ENCODE data around the gene COMMD8.

Gene COMMD8

GRCh38 chr4:47471064-47471463 is 7.6 kb upstream of the COMMD8 start:
- no peak for FAIRE-seq

- no peak for FAIRE-seq
These were observed 6.4 kb upstream of the COMMD8 start for GRCh38 chr4:47469951-47470350.

- no peak for FAIRE-seq
These were observed 5.3 kb upstream of the COMMD8 start for GRCh38 chr4:47468706-47469365.

DNA sequence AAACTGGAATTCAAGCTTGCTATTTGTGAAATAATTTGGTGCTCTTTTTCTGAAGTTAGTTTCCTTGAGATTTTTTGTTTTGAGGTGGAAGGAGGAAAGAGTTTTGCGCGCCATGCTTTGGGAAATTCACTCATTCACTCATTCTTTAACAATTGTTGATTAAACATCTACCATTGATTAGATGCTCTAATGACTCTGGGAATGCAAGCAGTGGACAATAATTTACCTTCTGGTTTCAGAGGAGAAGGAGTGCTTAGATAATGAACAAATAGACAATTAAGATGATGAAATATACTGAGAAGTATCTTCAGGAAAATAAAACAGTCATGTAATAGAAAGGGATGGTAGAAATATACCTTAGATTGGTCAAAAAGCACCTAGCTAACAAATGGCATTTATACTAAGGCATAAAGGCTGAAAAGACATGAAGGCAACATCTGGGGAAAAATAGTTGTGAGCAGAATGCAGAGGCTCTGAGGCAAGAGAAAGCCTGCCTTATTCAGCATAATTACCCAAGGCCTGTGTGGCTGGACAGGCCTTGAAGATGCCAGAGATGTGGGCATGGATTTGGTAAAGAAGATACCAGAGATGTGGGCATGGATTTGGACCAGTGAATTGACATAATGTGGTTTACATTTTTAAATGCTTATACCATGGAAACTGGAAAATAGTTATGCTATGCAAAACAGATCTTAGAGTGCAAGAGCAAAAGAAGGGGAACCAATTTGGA is 2.7 kb upstream of the COMMD8 start:
- FAIRE-seq, result no peak

GRCh38 chr4:47465004-47465403 is 1.5 kb upstream of the COMMD8 start:
- FAIRE-seq, result no peak

- no peak for FAIRE-seq
These were observed 685 bp downstream of the COMMD8 start for GRCh38 chr4:47462799-47463234.

DNA sequence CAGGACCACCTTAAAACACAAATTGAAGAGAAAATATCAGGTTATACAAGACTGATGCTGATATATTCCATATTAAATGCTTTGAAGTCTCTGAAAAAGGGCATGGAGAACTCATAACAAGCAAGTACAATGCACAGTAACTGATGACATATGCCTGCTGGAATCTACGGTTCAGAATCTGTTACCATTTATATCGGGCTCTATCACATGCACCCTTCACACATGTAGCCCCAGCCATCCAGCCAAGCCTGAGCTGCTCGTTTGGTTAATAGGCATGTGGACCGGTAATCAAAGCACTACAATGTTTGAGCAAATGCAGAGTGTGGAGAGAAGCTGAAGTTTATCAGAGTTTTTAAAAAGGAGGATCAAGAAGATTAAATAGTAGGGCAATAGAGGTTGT is 11.8 kb downstream of the COMMD8 start:
- no peak for FAIRE-seq

- FAIRE-seq, result no peak
These were observed 19.5 kb downstream of the COMMD8 start for GRCh38 chr4:47444031-47444430.

GRCh38 chr4:47442980-47443379 is 20.5 kb downstream of the COMMD8 start:
- FAIRE-seq, result no peak

GRCh38 chr4:47434931-47435330 is 28.6 kb downstream of the COMMD8 start:
- no peak for FAIRE-seq

DNA sequence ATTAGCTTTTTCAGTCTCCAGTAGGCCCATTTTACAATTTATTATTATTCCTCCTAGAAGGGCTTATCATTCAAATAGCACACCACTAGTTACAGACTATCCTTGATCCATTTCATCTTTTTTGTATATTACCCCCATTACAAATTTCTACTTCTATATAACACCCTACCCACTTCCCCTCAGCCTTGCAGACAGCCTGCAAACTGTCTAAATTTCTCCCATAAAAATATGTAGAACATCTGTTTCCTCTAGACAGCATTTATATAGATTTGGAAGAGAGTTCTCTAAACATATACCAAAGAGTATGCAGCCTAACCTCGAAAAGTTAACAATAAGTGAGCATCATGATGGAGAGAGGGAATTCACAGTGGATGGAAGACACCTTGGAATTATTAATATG is 30.8 kb downstream of the COMMD8 start:
- FAIRE-seq, result no peak

- no peak for FAIRE-seq
These were observed 35.6 kb downstream of the COMMD8 start for GRCh38 chr4:47427935-47428334.

GRCh38 chr4:47425628-47426027 is 37.9 kb downstream of the COMMD8 start:
- no peak for FAIRE-seq

DNA sequence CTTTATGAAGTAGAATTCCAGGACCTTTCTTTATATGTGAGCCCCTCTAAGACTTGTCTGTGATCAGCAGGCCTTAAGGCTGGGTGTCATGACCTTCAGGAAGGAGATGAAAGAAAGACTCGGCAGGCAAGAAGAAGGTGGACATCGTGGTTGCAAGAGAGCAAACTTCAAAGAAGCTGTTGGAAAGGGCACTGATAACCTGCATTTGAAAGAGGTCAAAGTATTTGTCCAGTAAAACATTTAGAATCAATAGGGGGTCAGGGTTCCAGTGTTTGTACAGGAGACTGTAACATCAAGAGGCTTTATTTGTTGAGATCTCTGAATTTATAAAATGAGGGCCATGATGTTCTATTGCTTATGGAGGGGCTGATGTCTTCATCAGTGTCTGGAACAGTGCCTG is 44.2 kb downstream of the COMMD8 start:
- FAIRE-seq, result no peak

DNA sequence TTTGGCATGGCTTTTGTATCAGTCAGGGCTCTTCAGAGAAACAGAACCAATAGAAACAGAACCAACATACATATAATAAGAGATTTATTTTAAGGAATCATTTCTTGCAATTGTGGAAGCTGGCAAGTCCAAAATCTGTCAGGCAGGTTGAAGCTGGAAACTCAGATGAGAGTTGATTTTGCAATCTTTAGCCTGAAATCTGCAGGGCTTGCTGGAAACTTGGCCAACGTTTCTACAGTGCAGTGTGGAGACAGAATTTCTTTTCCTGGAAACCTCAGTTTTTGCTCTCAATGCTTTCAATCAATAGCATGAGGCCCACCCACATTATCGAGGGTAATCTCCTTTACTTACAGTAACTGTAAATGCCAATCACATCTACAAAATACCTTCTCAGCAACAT is 45.4 kb downstream of the COMMD8 start:
- FAIRE-seq, result no peak

DNA sequence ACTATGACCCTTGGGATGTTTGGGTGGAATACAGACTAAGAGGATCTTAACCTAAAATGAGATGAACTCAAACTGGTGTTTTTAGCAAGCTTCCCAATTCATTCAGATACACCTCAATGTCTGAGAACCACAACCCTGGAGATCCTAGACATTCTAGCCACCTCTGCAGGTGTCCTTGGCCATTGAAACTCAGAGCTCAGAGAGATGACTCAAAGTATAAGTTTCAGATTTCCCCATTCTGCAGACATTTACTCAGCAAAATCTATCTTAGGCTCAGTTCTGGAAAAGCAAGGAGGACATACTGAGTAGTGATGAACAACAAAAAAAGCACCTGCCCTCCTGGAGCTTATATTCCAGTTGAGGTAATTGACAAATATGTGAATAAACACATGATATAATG is 47.8 kb downstream of the COMMD8 start:
- no peak for FAIRE-seq

- no peak for FAIRE-seq
These were observed 50.0 kb downstream of the COMMD8 start for GRCh38 chr4:47413521-47413920.

DNA sequence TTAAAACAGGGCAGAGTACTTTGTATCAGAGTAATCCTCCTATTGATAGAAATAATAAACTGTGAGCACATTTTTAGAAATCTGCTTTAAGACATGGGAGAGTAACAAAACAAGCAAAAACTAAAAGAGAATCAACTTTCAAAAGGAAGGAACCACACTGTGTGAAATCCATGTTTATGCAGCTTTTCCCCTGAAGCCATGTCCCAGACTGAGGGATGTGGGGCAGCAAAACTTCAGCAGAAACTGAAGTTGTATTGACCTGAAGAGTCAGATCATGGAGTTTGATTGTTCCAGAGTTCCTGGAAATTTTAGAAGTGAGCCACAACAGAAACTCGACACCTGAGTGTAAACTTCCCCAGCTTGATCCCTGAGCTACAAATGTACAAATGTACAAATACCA is 53.2 kb downstream of the COMMD8 start:
- FAIRE-seq, result no peak

DNA sequence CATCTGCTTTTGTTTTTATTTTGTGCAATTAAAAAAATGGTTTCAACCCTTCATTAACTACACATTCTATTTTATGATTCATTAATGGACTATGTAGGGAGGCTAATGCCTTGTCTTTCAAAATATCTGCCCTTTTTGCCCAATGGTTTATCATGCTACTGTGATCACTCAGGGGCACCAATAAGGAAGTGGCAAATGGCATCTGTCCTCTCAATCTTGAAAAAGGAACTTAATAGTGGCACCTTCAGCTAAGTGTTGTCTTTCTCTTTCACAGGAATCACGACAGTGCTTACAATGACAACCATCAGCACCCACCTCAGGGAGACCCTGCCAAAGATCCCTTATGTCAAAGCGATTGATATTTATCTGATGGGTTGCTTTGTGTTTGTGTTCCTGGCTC is 57.1 kb downstream of the COMMD8 start:
- FAIRE-seq, result no peak

All from A204.1 (cell line).